GM23248 (cell line): Measurements from ENCODE around the gene MXD3.

Experiments used
- EZH2 ChIP-seq: fragments of 200-600 bp; sonication (generic); IDR thresholded peaks from 2 replicates; pipeline ENCODE4 v1.6.1; 2018; ENCODE audit warnings: antibody characterized with exemption, mild to moderate bottlenecking; ENCODE audit not compliant: insufficient read depth, poor library complexity, severe bottlenecking
- EZH2phosphoT487 ChIP-seq: fragments of 200-600 bp; sonication (generic); IDR thresholded peaks from 2 replicates; pipeline ENCODE4 v1.6.1; 2018; ENCODE audit warnings: antibody characterized with exemption, moderate library complexity, mild to moderate bottlenecking, low read depth; ENCODE audit not compliant: insufficient read depth

DNA sequence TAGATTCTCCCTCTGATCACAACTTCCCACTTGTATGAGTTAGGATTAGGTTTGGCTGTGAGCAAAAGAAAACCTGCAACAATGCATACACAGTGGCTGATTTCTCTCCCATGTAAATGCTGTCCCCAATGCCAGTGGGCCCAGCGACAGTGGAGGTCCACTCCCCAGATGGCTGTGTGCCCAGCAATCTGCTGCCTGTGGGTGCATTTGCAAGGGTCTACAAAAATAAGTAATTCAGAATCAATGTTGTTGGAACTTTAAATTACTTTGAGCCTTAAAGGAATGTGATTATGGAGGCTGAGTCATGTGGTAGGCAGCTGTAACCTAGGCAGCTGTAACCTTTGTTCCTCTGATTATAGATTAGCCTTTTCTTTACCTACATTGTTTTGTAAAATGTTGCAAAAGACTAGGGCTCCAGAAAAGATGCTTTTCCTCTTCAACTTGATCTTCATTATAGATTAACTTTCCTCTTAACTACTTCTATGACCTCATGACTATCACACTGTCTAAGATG is 14.2 kb upstream of the MXD3 start:
- TF ChIP-seq EZH2 (no peak), EZH2phosphoT487 (no peak)
